GM21576 (cell line): Measurements from ENCODE around the gene CNOT3.
A peak's percentile ranks its signal among the peaks of the same experiment; 100 is the strongest.
"Not testable (repeated sequence)": the region's sequence is repeated elsewhere in the genome, so short reads cannot be mapped to it uniquely, and the experiment has no call there.

Source experiments
- ATAC-seq: cut with Tn5 transposase; IDR thresholded peaks from one replicate; pipeline ENCODE4 v1.9.1; 2021; ENCODE audit warnings: mild to moderate bottlenecking, moderate library complexity; ENCODE audit not compliant: unreplicated experiment

Gene CNOT3

DNA sequence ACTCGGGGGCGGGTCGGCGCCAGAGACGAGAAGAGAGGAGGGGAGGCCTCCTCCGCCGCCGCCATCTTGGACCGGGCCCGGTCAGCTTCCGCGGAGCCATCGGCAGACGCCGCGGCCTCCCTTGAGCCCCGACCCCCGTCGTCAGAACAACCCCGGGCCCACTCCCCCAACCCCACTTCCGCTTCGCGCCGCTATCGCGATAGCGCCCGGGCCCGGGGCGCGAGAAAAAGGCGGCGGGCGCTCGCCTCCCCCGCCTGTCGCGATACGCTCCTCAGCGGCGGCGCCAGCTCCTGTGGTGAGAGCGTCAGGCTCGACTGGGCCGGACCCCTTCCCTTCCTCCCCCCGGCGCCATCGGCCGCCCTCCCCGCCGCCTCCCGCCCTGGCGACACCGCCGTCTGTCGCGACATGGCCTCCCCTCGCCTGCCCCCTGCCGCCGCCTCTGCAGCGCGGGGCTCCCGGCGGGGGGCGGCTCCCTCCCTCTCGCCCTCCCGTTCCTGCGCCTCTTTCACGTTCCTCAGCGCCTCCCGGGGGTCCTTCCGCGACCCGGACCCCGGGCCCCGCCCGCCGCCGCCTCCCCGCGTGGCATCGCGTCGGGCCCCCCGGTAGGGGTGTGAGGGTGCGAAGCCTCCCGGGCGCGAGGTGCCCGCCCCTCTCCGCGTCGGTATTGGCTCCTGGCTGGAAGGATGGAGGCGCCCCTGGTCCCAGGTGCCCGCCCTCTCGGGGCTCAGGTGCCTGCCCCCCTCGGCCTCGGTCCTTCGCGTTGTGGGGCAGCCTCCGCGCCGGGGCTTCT lies at the start of gene CNOT3:
CNOT3 (plus strand) TSS at position 64 of the 790 bp plus-strand sequence. CDS start 5,217 bp downstream, outside the sequence.
- no peak for ATAC-seq

DNA sequence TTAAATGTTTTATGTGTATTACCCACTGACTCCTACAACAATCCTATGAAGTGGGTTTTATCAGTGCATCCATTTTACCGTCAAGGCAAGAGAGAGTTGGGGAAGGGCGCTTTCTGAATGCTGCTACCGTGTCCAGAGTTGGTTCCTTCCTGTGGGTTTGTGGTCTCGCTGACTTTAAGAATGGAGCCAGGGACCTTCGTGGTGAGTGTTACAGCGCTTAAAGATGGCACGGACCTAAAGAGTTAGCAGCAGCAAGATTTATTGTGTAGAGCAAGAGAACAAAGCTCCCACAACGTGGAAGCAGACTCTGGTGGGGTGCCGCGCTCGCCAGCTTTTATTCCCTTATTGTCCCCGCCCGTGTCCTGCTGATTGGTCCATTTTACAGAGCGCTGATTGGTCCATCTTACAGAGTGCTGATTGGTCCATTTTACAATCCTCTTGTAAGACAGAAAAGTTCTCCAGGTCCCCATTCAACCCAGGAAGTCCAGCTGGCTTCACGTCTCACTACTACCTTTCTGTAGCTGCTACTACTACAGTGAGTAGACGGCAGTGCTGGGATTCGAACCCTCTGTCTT lies 43.0 kb upstream of the CNOT3 start:
- ATAC-seq = no peak

GRCh38 chr19:54095136-54095858 lies 42.3 kb upstream of the CNOT3 start:
- no peak for ATAC-seq

DNA sequence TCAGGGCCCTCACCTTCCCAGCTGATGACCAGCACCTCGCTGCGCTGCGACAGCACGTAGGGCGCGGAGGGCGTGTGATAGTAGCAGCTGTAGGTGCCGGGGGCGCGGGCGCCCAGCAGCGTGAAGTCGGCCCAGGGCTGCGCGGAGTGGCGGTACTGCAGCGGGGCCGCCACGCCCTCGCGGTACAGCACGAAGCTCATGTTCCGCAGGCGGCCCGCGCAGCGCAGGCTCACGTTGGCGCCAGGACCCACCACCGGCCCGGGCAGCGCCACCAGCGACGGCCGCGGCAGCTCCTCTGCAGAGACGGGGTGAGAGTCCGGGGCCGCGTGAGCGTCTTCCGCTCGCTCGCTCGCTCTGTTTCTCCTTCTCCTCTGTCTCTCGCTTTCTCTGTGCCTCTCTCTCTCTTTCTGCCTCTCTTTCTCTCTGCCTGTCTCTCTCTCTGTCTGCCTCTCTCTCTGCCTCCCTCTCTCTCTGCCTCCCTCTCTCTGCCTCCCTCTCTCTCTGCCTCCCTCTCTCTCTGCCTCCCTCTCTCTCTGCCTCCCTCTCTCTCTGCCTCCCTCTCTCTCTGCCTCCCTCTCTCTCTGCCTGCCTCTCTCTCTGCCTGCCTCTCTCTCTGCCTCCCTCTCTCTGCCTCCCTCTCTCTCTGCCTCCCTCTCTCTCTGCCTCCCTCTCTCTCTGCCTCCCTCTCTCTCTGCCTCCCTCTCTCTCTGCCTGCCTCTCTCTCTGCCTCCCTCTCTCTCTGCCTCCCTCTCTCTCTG lies 41.5 kb upstream of the CNOT3 start:
- not testable (repeated sequence) for ATAC-seq

DNA sequence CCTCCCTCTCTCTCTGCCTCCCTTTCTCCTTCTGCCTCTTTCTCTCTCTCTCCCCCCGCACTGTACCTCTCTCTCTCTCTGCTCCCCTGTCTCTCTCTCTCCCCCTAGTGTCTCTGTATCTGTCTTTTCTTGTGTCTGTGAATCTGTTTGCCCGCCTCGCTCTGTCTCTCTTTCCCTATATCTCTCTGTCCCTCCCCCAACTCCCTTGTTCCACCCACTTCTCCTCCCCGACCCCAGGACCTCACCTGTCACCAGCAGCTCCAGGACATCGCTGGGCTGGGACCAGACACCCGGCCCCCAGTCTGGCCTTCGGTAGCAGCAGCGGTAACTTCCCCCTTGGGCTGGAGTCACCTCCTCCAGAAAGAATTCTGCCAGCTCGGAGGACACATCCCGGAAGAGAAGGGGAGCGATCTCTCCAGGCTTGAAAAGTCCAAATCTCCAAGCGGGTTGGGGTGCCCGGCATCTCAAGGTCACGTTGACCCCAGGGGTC lies 40.9 kb upstream of the CNOT3 start:
- no peak for ATAC-seq

- ATAC-seq = no peak
These were observed 38.2 kb upstream of the CNOT3 start for GRCh38 chr19:54099190-54099902.

- ATAC-seq = not testable (repeated sequence)
These were observed 37.7 kb upstream of the CNOT3 start for GRCh38 chr19:54099903-54100255.

DNA sequence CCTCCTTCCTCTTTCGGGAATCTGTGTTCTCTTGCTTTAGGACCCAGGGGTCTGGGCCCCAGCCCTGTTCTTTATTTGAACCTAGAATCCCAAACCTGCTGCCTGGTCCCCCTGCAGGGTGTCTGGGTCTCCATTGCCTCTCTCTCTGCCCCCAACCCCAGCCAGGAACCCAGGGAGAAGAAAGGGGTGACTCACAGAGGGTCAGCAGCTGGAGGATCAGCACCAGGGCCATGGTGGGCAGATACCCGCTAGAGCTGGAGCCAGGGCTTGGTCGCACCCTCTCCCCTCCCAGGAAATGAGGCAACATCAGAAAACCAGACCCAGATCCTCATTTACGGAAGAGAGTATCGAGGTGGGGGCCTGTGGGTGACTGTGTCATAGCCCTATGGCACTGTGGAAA lies 37.0 kb upstream of the CNOT3 start, which contains the start of gene OSCAR:
OSCAR (minus strand) TSS at position 243 of the 400 bp plus-strand sequence; CDS start at position 232, 11 bp downstream.
- no peak for ATAC-seq

DNA sequence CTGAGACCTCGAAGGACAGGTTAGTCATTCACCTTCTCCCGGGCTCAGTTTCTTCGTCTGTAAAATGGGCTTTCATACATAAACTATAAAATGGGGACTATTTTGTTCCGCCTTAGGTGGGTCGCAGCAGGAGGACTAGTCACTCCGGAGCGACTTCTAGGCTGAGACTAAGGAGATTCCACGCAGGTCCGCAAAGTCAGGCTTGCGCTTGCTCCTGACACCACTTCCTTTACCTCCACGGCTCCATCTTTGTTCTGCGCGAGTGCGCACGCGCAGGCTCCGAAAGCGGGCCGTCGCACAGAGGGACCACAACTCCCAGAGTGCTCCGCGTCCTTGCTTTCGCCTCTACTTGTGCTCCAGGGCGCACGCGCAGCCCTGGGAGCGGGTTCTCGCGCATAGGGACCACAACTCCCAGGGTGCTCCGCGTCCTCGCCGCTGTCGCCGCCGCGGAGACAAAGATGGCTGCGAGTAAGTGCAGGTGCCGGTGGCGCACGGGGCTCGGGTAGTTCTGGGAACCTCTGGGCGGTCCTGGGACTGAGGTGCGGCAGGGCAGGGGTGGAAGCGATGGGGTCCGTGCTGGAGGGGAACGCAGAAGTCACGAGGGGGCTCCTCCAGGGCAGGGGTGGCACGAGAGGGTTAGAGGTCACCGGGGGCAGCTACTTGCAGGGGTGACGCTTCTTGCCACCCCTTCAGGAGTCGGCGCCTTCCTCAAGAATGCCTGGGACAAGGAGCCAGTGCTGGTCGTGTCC lies 35.0 kb upstream of the CNOT3 start, which contains the start of gene NDUFA3:
NDUFA3 (plus strand) TSS at position 435 of the 749 bp plus-strand sequence; CDS start at position 459, 24 bp downstream.
- ATAC-seq = peak; percentile 88

GRCh38 chr19:54104998-54105715 lies 32.4 kb upstream of the CNOT3 start:
- no peak for ATAC-seq

DNA sequence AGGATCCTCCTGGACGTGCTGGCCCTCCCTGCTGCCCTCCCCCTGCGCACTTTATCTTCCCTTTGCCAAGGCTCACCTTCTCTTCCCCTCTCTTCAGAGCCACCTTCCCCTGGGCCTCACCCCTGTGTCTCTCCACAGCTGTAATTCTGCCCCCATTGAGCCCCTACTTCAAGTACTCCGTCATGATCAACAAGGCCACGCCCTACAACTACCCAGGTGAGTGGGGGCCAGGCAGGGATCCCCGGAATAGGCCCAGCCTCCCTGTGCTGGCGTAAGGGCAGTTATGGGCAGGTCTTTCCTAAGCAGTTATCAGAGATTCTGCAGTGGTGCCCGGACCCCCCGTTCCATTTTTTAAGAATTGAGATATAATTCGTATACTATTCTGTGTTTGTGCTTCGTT lies 31.8 kb upstream of the CNOT3 start:
- ATAC-seq = no peak

GRCh38 chr19:54106716-54107115 lies 30.8 kb upstream of the CNOT3 start:
- no peak for ATAC-seq

DNA sequence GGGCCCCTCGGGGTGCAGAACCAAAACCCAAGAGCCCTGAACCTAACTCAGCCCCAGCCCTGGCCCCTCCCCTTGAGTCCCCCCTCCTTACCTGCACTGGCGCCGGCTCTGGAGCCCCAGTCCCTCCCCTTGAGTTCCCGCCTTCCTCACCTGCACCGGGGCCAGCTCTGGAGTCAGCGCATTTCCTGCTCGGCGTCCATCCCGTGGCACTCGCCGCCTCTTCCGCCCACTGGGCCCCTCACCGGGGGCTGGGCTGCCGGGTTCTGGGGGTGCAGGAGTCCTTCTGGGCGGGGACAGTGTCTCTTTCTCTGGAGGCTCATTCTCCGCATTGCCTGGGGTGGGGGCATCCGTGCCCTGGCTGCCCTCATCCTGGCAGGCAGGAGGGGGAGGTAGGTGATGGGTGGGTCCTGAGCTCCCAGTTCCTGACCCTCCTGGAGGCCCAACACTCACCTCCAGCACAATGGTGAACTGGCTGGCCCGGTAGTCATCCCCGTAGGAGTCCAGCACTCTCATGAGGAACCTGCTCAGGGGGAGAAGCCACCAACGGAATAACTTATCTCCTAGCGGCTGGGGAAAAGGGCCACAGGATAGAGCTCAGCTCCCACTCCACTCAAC lies 29.6 kb upstream of the CNOT3 start:
- ATAC-seq = no peak

DNA sequence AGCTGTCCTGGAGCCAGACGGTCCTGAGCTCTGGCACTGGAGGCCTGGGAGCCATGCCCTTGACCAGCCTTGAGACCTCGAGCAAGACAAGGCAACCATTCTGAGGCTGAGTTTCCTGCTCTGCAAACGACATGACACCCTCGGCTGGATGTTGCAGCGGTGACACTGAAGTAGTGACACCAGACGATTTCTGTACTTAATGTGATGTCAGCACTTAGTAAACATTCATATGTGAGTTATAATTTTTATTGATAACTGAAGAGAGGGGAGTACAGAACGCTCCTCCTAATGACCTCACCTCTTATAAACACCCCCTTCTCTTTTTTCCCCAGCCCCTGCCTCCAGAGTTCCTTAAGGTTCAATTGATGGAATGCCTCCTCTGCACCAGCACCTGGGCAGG lies 29.1 kb upstream of the CNOT3 start:
- ATAC-seq = no peak

- no peak for ATAC-seq
These were observed 27.9 kb upstream of the CNOT3 start for GRCh38 chr19:54109651-54110050.

GRCh38 chr19:54114340-54115108 lies 23.0 kb upstream of the CNOT3 start:
- ATAC-seq = no peak
